GM18520 (cell line): ENCODE data around the gene SLC30A7.
A peak's percentile ranks its signal among the peaks of the same experiment; 100 is the strongest.

Source experiments
- ATAC-seq: cut with Tn5 transposase; IDR thresholded peaks from one replicate; pipeline ENCODE4 v1.9.1; 2021; ENCODE audit not compliant: unreplicated experiment

Gene SLC30A7

DNA sequence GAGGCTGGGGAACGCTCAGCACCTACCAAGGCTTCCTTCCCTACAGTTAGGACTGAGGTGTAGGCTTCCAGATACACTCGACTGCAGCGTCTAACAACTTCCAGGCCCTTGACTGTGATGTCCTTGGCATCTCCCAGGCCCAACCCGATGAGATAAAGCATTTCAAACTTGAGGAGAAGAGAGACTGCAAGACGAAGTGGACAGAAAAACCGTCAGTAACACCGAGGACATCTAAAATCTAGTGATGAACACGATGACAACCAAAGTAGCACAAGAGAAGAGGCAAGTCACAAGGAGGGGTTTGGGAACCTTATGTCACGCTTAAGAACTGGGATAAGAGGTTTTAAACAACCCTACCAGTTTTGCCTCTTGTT is 129.4 kb downstream of the SLC30A7 start:
- ATAC-seq, result peak; percentile 10

DNA sequence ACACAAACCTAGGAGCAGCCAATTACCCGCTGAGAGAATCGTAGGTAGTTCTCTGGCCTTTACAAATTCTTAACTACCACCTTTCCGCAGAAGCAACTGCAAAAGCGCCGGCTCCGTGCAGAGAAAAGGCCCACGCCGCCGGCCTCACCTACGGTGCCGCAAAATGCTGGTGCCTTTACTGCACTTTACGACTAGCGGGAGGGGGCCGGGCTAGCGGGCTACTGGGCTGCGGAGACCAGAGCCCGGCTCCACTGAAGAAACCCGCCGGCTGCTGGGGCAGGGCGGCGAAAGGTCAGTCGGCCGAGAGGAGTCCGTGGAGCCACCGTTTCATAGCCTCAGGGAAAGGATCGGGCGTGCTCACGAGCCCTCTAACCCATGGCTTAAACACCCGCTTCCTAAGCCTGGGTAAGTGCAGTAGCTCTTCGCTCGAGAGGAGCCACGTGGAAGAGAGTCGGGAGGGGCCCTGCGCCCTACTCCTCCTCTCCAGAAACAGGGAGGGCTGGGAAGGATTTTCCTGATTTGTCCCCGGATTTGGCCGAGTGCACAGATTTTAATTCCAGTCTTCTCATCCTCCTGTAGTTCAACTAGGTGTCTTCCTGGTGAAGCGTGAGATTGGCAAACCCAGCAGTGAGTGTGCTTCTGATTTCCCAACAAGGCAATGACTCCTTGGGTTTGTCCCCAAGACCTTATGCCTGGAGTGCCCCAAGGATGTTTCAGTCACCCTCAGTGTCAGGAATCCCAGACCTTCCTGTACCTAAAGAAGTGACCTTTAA is 130.0 kb downstream of the SLC30A7 start, which contains the start of gene DPH5:
Gene DPH5, minus strand, starts transcription at position 128 of the 773 bp plus-strand sequence. CDS start 341 bp downstream, outside the sequence.
- peak; percentile 77 for ATAC-seq

DNA sequence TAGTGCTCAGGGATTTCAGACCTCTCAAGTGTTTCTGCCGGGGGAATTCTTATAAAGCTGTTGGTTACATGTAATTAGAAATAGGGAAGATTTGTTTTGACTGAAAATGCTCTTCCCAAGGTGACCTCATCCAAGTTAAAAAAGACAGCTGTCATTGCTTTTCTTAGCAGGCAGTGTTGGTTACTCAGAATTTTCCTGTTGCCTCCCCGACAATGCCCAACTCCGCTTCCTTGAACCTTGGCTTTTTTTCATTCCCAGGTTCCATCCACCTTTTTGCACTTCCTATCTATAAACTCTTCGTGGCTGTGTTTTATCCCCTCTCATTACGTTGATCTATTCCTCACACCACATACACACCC is 130.5 kb downstream of the SLC30A7 start:
- ATAC-seq, result peak; percentile 4

DNA sequence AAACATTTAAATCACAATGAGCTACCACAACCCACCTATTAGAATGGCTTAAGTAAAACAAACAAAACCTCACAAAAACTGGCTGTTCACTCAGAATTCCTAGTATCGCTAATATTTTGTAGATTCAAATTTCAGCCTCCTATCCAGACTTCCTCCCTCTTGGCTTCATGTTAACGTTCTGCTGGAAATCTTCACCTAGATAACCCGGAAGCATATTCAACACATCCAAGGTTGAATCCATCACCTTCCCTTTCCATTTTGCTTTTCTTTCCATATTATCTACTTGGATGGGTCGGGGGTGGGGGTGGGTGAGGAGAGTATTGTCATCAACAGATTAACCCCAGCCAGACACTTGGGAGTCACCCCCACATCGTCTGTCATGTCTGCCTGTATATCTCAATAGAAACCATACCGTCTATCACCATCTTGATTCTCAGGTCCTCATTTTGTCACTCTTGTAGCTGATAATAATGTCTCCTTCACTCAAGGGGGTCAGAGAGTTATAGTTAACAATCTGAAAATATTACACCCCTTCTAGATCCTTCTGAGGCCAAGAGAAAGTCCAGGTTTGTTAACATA is 131.4 kb downstream of the SLC30A7 start:
- ATAC-seq, result no peak

DNA sequence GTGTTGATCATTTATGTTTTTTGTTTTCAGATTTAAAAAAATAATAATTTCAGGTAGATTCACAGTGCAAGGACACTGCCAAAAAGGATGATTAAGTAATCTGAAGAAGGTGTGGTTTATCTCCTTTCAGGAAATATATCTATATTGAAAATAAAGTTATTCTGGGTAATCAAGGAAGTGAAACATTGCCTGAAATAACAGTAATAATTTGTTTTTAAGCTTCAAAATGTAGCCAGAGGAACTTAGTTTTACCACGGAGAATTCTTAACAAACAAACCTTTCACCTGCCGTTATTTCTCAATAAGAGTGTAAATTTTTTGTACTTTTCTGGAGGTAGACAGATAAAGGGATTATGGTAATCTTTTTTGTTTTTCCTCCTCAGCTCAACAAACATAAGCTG is 132.6 kb downstream of the SLC30A7 start:
- no peak for ATAC-seq

DNA sequence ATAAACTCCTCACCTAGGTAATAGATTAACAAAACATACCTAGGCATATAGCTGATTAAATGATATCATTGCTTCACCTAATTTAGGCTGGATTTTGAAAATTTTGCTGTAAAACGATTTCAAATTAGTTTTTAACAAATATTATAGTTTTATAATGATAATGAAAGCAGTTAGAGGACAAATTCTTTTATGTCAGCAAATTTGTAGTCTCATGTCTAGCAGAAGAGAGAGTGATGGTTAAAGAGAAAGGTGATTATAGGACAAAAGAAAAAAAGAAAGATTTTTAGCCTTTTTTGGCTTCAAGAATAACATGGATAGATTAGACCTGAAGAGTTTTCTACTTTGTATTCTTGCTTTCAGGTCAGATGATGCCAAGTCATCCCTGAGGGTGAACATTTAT is 133.3 kb downstream of the SLC30A7 start:
- no peak for ATAC-seq

DNA sequence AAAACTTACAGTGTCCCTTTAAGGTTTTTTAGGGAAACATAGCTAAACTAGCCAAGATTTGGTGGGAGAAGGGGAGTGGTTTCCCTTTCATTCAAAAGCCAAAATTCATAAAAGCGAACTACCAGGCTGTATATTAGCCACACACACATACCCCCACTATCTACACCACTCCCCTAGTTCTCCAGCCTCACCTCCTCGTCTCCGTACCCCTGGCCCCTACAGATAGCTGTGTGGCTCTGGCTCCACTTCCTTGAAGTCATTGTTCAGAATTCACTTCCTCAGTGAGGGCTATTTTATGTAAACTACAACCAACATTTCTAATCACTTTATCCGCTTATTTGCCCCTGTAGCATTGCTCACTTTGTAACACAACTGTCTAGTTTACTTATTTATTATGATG is 135.0 kb downstream of the SLC30A7 start:
- ATAC-seq, result no peak
